Adipose tissue (tissue), 3 donors: Measurements from ENCODE around the gene BCAN. TPM values are rescaled to one million over a fixed set of nuclear protein-coding genes. Genes with fewer than 3 reads are reported as not detected.

Experiments used
- H3K27ac ChIP-seq: one replicate; pipeline ENCODE4 v1.5.1; 2013; ENCODE audit warnings: low read depth, low read length
- WGBS, 3 donors: extraction: QIAGEN DNeasy Blood & Tissue Kit; methylation state at CpG; one replicate each; pipeline ENCODE4 v1.1.7; 2013; 5-methylcytosine and 5-hydroxymethylcytosine counted together
- polyA plus RNA-seq, 3 donors: library from polyadenylated mRNA; stranded (reverse); fragments of 200-250 nt; gene quantifications; one replicate each; pipeline ENCODE4 v1.2.3, GENCODE V29; 2013
- donor health status: healthy with polysubstance abuse.
- donor health status: Bipolar disorder and iron deficiency.
- donor health status: healthy.

The BCAN gene
- polyA plus RNA-seq, 3 donors, result 0.06 to 0.56 (median 0.07) TPM

DNA sequence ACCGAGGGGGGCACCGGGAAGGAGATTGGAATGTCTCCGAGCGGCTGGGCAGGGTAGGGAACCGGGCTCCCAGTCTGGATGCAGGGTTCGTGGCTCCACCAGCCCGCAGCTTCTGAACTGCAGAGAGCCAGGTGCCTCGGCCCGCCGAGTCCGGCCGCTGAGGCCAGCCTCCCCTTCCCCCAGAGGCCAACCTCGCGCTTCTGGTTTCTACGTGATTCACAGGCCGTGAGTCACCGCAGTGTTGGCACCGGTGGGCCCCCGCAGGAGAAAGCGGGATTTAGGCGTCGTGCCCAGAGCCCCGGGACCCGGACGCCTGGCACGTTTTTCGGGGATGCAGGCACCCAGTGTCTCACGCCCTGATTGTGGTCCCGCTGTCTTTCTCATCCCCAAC lies 63.0 kb downstream of the BCAN start:
- 3 to 4% (median 3%) methylated on average over 29 of the region's 29 CpGs for WGBS, 3 donors
- H3K27ac ChIP-seq, result no peak overlapping the region

DNA sequence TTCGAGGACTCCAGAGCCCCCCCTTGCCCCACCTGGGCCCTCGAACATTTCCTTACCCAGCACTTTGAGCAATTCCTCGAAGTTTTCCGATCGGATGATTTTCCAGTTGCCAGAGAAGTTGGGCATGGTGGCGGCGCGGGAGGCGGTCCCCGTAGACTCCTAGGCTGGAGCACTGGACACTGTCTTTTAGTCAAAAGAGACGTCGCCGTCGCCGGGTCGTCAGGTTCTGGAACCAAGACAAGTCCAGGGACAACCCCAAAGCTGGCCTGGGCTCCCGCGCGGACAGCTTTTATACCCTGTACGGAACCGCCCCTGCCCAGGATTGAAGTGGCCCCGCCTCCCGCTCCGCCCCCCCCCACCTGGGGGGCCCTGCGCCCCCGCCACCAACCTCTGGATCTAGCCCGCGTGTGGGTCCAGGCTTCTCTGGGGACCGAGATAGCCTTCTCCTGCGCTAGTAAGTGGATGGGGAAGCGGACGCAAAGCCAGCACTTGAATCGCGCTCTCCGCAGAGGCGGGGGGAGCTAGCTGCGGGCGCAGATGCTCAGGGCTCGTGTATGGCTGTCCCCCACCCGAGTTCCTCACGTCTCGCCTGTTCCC lies 63.5 kb downstream of the BCAN start, which contains the start of gene CRABP2:
Gene CRABP2, minus strand, starts transcription at position 263 of the 597 bp plus-strand sequence. Its CDS starts 137 bp downstream, at position 126.
- WGBS, 3 donors, result 0 to 1% (median 1%) methylated on average over 39 to 42 of the region's 42 CpGs
- no peak within 1 kb of the TSS for H3K27ac ChIP-seq

DNA sequence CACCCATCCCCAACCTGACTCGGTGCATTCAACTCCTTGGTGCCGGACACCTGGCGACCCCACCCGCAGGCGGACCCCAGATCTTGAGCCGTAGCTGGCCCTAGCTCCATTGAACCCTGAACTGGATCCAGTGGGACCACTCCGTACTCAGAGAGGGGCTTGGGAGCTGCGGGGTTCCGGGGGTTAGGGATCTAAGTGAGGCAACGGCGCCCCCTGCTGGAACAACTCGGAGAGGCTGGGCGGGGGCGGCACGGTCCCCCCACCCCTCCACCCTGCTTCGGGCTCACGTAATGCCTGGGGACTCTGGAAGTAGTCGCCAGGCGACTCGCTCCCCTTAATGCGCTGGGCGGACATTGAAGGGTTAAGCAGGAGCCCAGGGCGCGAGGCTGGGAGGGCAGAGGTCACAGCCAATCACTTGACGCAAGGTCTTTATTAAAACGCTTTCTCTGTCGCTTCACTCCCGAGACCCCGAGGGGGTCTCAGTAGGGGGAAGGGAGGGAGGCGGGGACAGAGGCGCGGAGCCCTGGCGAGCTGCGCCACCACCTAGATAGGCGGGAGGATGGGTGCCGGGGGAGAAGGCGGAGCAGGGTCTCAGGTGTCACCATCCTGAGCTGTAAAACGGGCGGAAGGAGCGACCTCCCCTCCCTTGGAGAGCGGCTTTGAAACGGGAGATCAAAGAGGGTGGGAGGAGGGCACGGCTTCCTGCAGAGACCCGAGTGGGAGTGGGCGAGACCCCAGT lies 64.2 kb downstream of the BCAN start:
- 1 to 2% (median 1%) methylated on average over 41 to 45 of the region's 45 CpGs for WGBS, 3 donors

DNA sequence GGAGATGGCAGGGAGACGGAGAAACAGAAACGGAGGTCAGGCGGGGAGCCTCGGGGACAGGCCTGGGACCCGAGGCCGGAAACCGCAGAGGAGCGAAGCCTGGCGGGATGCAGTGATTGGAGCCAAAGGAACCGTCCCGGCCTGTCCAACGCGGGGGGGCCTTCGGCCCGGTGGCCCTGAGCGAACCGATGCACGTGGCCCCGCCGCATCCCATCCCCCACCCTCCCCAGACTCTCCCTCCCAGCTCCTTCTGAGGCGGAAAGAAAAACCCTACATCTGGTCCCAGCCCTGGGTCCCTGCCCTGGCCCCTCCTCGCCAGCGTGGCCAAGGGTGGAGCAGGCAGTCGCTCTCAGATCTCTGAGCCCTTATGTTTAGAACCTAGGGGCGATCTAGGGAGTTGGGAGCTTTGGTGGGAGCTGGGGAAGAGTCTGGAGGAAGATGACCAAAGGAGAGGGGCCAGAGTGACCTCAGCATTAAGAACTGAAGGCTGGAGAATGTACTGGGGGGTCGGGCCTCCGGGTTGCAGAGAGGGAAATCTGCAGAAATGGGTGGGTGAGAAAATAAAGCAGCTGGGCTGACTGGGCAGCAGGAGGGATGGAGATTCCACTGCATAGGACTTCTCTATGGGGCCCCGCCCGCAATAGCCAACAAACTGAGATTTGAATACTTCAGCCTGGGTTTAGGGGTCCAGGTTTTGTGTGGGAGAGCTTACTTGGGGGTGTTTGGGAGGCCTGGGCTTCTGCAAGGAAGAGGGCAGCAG lies 64.9 kb downstream of the BCAN start:
- 5 to 14% (median 8%) methylated on average over 19 to 29 of the region's 29 CpGs for WGBS, 3 donors
- no peak overlapping the region for H3K27ac ChIP-seq

More for the DNA sequence above, 64.2 kb downstream of the BCAN start:
- H3K27ac ChIP-seq, result no peak overlapping the region

DNA sequence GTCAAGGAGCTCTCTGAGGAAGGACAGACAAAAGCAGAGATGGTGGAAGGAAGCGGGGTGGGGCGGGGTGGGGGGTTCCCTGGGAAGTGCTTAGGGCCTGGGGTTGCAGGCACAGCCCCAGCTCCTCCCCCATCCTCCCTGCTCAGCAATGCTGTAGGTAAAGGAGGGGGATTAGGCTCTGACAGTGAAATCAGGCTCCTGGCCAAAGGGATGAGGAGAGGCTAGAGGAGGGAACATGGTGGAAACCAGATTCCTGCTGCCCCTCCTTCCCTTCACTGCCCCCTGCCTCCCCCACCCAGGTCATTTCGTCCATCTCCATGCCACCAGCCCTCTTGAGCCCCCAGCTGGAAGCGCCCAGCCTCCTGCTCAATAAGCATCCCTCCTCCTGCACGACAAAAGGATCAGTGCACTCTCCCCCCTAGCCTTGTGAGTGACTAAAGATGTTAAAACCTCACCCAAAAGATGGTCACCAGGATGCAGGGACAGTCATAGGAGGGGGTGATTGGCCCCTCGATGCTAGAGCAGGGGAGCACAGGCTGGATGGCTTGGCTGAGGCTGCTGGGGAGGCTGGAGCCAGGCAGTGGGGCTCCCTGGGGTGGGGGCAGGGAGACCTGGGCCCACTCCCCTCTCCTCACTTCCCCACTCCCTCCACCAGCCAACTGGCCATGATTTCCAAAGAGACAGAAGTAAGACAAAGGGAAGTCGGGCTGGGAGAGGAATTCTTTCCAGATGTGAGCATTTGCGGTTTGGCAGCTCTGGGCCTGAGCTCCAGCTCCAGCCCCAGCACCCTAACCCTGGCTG lies 65.7 kb downstream of the BCAN start:
- no peak overlapping the region for H3K27ac ChIP-seq
- 37 to 63% (median 44%) methylated on average over 8 of the region's 8 CpGs for WGBS, 3 donors

DNA sequence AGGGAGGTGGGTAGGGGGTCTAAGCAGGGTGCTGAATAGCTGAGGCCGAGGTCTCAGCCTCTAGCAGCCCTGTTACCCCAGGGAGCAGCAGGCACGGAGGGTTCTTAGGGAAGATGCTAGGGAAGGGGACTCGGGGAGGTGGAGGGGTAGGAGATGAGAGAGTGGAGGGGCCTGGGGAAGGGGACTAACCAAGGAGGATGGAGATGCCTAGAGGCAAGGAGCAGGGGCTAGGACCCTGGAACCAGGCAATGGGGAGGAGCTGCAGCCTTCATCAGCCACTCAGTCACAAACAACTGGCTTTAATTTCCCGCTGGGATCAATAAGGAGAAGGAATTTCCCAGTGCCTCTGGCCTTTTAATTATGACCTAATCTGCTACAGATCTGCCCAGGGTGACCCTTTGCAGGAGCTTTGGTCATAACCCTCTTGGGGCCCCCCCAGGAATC lies 66.3 kb downstream of the BCAN start:
- whole genome bisulfite sequencing, 3 donors, result 50 to 54% (median 50%) methylated on average over 4 of the region's 4 CpGs
- H3K27ac ChIP-seq, result no peak overlapping the region

DNA sequence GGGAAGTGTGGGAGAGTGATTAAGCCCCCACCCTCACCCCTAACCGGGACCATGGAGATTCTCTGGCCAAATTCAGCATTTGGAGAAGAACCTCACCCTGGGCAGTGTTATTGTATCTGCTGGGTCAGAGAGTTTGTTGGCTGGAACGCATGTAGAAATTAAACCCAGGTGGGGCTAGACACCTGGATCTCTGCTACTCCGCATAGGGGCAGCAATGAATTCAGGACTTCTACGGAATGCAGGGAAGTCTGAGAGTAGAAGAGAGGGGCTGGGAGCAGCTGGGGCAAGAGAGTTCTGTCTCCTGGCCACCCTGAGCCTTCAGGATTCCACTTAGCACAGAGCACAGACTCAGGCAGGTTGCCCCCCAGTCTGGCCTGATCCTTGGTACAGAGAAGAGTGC lies 67.1 kb downstream of the BCAN start:
- H3K27ac ChIP-seq, result no peak overlapping the region
- WGBS, 3 donors, result 71 to 86% (median 79%) methylated on average over 4 of the region's 4 CpGs

Other genes starting within 250 kb of the BCAN start
- 10 to 100 TPM; 13.4 to 28.7 (median 17.4) TPM for gene MEF2D, start 141.3 kb upstream of the BCAN start, polyA plus RNA-seq
- under 1 TPM; 0.03 to 0.22 (median 0.22) TPM for gene IQGAP3, start 69.6 kb upstream of the BCAN start, polyA plus RNA-seq
- under 1 TPM in 2 of 3 donors, not detected in 1; 0.10 to 0.17 TPM for gene TTC24, start 62.4 kb upstream of the BCAN start, polyA plus RNA-seq
- gene NAXE, start 50.3 kb upstream of the BCAN start, polyA plus RNA-seq, result 10 to 100 TPM; 46.5 to 65.9 (median 52.1) TPM
- 10 to 100 TPM; 12.5 to 42.2 (median 29.1) TPM for gene GPATCH4, start 40.6 kb upstream of the BCAN start, polyA plus RNA-seq
- 1 to 10 TPM in 1 of 3 donors, under 1 TPM in 2; 0.24 to 1.6 (median 0.28) TPM for gene HAPLN2, start 22.7 kb upstream of the BCAN start, polyA plus RNA-seq
- 10 to 100 TPM in 2 of 3 donors, 1 to 10 TPM in 1; 3.5 to 38.3 (median 32.1) TPM for gene NES, start 35.3 kb downstream of the BCAN start, polyA plus RNA-seq
- 10 to 100 TPM in 1 of 3 donors, 1 to 10 TPM in 1, under 1 TPM in 1; 0.45 to 31.3 (median 3.2) TPM for gene CRABP2, start 63.5 kb downstream of the BCAN start, polyA plus RNA-seq
- 10 to 100 TPM; 22.7 to 25.4 (median 24.6) TPM for gene METTL25B, start 86.4 kb downstream of the BCAN start, polyA plus RNA-seq
- gene ISG20L2, start 86.6 kb downstream of the BCAN start, polyA plus RNA-seq, result 10 to 100 TPM in 2 of 3 donors, 1 to 10 TPM in 1; 9.3 to 17.1 (median 15.7) TPM
- gene MRPL24, start 99.0 kb downstream of the BCAN start, polyA plus RNA-seq, result 100 to 1,000 TPM; 104 to 178 (median 151) TPM
- 100 to 1,000 TPM in 2 of 3 donors, 10 to 100 TPM in 1; 51.7 to 120 (median 116) TPM for gene HDGF, start 109.6 kb downstream of the BCAN start, polyA plus RNA-seq
- gene PRCC, start 125.4 kb downstream of the BCAN start, polyA plus RNA-seq, result 10 to 100 TPM; 16.6 to 38.7 (median 35.8) TPM
- 1 to 10 TPM in 2 of 3 donors, under 1 TPM in 1; 0.75 to 6.1 (median 3.0) TPM for gene SH2D2A, start 174.7 kb downstream of the BCAN start, polyA plus RNA-seq
- under 1 TPM; 0.07 to 0.39 (median 0.11) TPM for gene INSRR, start 217.0 kb downstream of the BCAN start, polyA plus RNA-seq
- 1 to 10 TPM in 2 of 3 donors, under 1 TPM in 1; 0.40 to 4.0 (median 1.8) TPM for gene NTRK1, start 218.7 kb downstream of the BCAN start, polyA plus RNA-seq